ENCODE results near the gene ZYG11B.

ZYG11B gene

GRCh38 chr1:52752484-52752826 is 26.2 kb downstream of the ZYG11B start:
- Histone ChIP-seq H2AK5ac (ENCODE audit: low read depth, low read length) (no peak overlapping the region), H2BK12ac (ENCODE audit: low read length) (no peak overlapping the region), H3K4me3 (ENCODE audit: low read length in 2 of 2) (no peak overlapping the region), H3K9ac (ENCODE audit: low read depth, low read length, poor library complexity) (no peak overlapping the region), H3K23ac (ENCODE audit: low read depth, low read length, poor library complexity) (no peak overlapping the region), H3K79me1 (ENCODE audit: low read depth, low read length) (no peaks in the 10 kb centered on the region), H3K4me1 (ENCODE audit: control insufficient read depth in 2 of 2, insufficient read depth in 1 of 2, low read depth in 1 of 2, low read length in 2 of 2) (no peaks in the 10 kb centered on the region), H4K8ac (ENCODE audit: low read depth, low read length) (no peak overlapping the region), H2AFZ (ENCODE audit: low read length) (no peak overlapping the region), H3K14ac (ENCODE audit: low read length) (no peak overlapping the region), H3K4me2 (ENCODE audit: insufficient read depth, low read length, poor library complexity, severe bottlenecking) (no peak overlapping the region), H2BK120ac (ENCODE audit: low read depth, low read length) (no peak overlapping the region), H3K9me3 (replicated peaks in 1 of 2; ENCODE audit: control insufficient read depth in 2 of 2, insufficient read depth in 1 of 2, low read depth in 1 of 2, low read length in 2 of 2) (no peaks in the 10 kb centered on the region), H3K18ac (ENCODE audit: low read length) (no peak overlapping the region), H3K4ac (ENCODE audit: low read length) (no peak overlapping the region), H2BK15ac (ENCODE audit: low read length) (no peak overlapping the region), H3K36me3 (replicated peaks in 1 of 2; ENCODE audit: control insufficient read depth in 2 of 2, insufficient read depth in 2 of 2, low read length in 2 of 2) (peaks cover 0 to 14% of the 10 kb centered on the region in 2 donors), H3K27me3 (ENCODE audit: control insufficient read depth in 3 of 3, insufficient read depth in 3 of 3, low read depth in 1 of 3, low read length in 3 of 3) (no peaks in the 10 kb centered on the region), H2BK5ac (ENCODE audit: low read length) (no peak overlapping the region), H3K27ac (replicated peaks; ENCODE audit: low read length) (no peak overlapping the region), H4K91ac (ENCODE audit: low read depth, low read length, poor library complexity) (no peak overlapping the region)
- no peak for DNase-seq (ENCODE audit: low spot score)
- no CpG with 5 or more reads among the region's 2 CpGs for WGBS, 2 donors (ENCODE audit: extremely low coverage in 2 of 2, insufficient read length in 2 of 2, insufficient replicate concordance in 1 of 2)

- Histone ChIP-seq H3K4me3 (ENCODE audit: low read length in 2 of 2) (no peak overlapping the region), H3K4me1 (ENCODE audit: control insufficient read depth in 2 of 2, insufficient read depth in 1 of 2, low read depth in 1 of 2, low read length in 2 of 2) (no peaks in the 10 kb centered on the region), H2BK120ac (ENCODE audit: low read depth, low read length) (no peak overlapping the region), H3K79me1 (ENCODE audit: low read depth, low read length) (no peaks in the 10 kb centered on the region), H2BK5ac (ENCODE audit: low read length) (no peak overlapping the region), H3K18ac (ENCODE audit: low read length) (no peak overlapping the region), H2AFZ (ENCODE audit: low read length) (no peak overlapping the region), H3K27ac (replicated peaks; ENCODE audit: low read length) (no peak overlapping the region), H3K4ac (ENCODE audit: low read length) (no peak overlapping the region), H3K14ac (ENCODE audit: low read length) (no peak overlapping the region), H2AK5ac (ENCODE audit: low read depth, low read length) (no peak overlapping the region), H3K23ac (ENCODE audit: low read depth, low read length, poor library complexity) (no peak overlapping the region), H3K4me2 (ENCODE audit: insufficient read depth, low read length, poor library complexity, severe bottlenecking) (no peak overlapping the region), H3K36me3 (replicated peaks in 1 of 2; ENCODE audit: control insufficient read depth in 2 of 2, insufficient read depth in 2 of 2, low read length in 2 of 2) (peaks cover 0 to 20% of the 10 kb centered on the region in 2 donors), H3K9ac (ENCODE audit: low read depth, low read length, poor library complexity) (no peak overlapping the region), H2BK12ac (ENCODE audit: low read length) (no peak overlapping the region), H3K27me3 (ENCODE audit: control insufficient read depth in 3 of 3, insufficient read depth in 3 of 3, low read depth in 1 of 3, low read length in 3 of 3) (no peaks in the 10 kb centered on the region), H3K9me3 (replicated peaks in 1 of 2; ENCODE audit: control insufficient read depth in 2 of 2, insufficient read depth in 1 of 2, low read depth in 1 of 2, low read length in 2 of 2) (no peaks in the 10 kb centered on the region), H2BK15ac (ENCODE audit: low read length) (no peak overlapping the region), H4K91ac (ENCODE audit: low read depth, low read length, poor library complexity) (no peak overlapping the region), H4K8ac (ENCODE audit: low read depth, low read length) (no peak overlapping the region)
- DNase-seq (ENCODE audit: low spot score), result no peak
- WGBS, 2 donors (ENCODE audit: extremely low coverage in 2 of 2, insufficient read length in 2 of 2, insufficient replicate concordance in 1 of 2), result no CpG with 5 or more reads among the region's 4 CpGs
Measured at GRCh38 chr1:52753169-52753568, 26.9 kb downstream of the ZYG11B start.

- Histone ChIP-seq H2AK5ac (ENCODE audit: low read depth, low read length) (no peak overlapping the region), H3K79me1 (ENCODE audit: low read depth, low read length) (no peaks in the 10 kb centered on the region), H3K27me3 (ENCODE audit: control insufficient read depth in 3 of 3, insufficient read depth in 3 of 3, low read depth in 1 of 3, low read length in 3 of 3) (no peaks in the 10 kb centered on the region), H2BK12ac (ENCODE audit: low read length) (no peak overlapping the region), H3K14ac (ENCODE audit: low read length) (no peak overlapping the region), H3K27ac (replicated peaks; ENCODE audit: low read length) (no peak overlapping the region), H3K4me1 (ENCODE audit: control insufficient read depth in 2 of 2, insufficient read depth in 1 of 2, low read depth in 1 of 2, low read length in 2 of 2) (no peaks in the 10 kb centered on the region), H3K23ac (ENCODE audit: low read depth, low read length, poor library complexity) (no peak overlapping the region), H3K4me3 (ENCODE audit: low read length in 2 of 2) (no peak overlapping the region), H3K4me2 (ENCODE audit: insufficient read depth, low read length, poor library complexity, severe bottlenecking) (no peak overlapping the region), H2BK120ac (ENCODE audit: low read depth, low read length) (no peak overlapping the region), H3K9ac (ENCODE audit: low read depth, low read length, poor library complexity) (no peak overlapping the region), H3K18ac (ENCODE audit: low read length) (no peak overlapping the region), H2AFZ (ENCODE audit: low read length) (no peak overlapping the region), H3K9me3 (replicated peaks in 1 of 2; ENCODE audit: control insufficient read depth in 2 of 2, insufficient read depth in 1 of 2, low read depth in 1 of 2, low read length in 2 of 2) (no peaks in the 10 kb centered on the region), H3K4ac (ENCODE audit: low read length) (no peak overlapping the region), H4K8ac (ENCODE audit: low read depth, low read length) (no peak overlapping the region), H2BK5ac (ENCODE audit: low read length) (no peak overlapping the region), H4K91ac (ENCODE audit: low read depth, low read length, poor library complexity) (no peak overlapping the region), H3K36me3 (replicated peaks in 1 of 2; ENCODE audit: control insufficient read depth in 2 of 2, insufficient read depth in 2 of 2, low read length in 2 of 2) (peaks cover 0 to 42% of the 10 kb centered on the region in 2 donors), H2BK15ac (ENCODE audit: low read length) (no peak overlapping the region)
- DNase-seq (ENCODE audit: low spot score), result no peak
- no CpG with 5 or more reads among the region's 2 CpGs for WGBS, 2 donors (ENCODE audit: extremely low coverage in 2 of 2, insufficient read length in 2 of 2, insufficient replicate concordance in 1 of 2)
Measured at GRCh38 chr1:52756020-52756419, 29.8 kb downstream of the ZYG11B start.

GRCh38 chr1:52759908-52760307 is 33.7 kb downstream of the ZYG11B start:
- DNase-seq (ENCODE audit: low spot score), result no peak
- Histone ChIP-seq H3K23ac (ENCODE audit: low read depth, low read length, poor library complexity) (no peak overlapping the region), H3K4ac (ENCODE audit: low read length) (no peak overlapping the region), H4K8ac (ENCODE audit: low read depth, low read length) (no peak overlapping the region), H3K36me3 (replicated peaks in 1 of 2; ENCODE audit: control insufficient read depth in 2 of 2, insufficient read depth in 2 of 2, low read length in 2 of 2) (peaks cover 0 to 53% of the 10 kb centered on the region in 2 donors), H2AFZ (ENCODE audit: low read length) (no peak overlapping the region), H3K18ac (ENCODE audit: low read length) (no peak overlapping the region), H3K4me2 (ENCODE audit: insufficient read depth, low read length, poor library complexity, severe bottlenecking) (no peak overlapping the region), H3K27ac (replicated peaks; ENCODE audit: low read length) (no peak overlapping the region), H3K27me3 (ENCODE audit: control insufficient read depth in 3 of 3, insufficient read depth in 3 of 3, low read depth in 1 of 3, low read length in 3 of 3) (no peaks in the 10 kb centered on the region), H3K79me1 (ENCODE audit: low read depth, low read length) (no peaks in the 10 kb centered on the region), H4K91ac (ENCODE audit: low read depth, low read length, poor library complexity) (no peak overlapping the region), H2BK12ac (ENCODE audit: low read length) (no peak overlapping the region), H2BK120ac (ENCODE audit: low read depth, low read length) (no peak overlapping the region), H3K4me3 (ENCODE audit: low read length in 2 of 2) (no peak overlapping the region), H2AK5ac (ENCODE audit: low read depth, low read length) (no peak overlapping the region), H3K4me1 (ENCODE audit: control insufficient read depth in 2 of 2, insufficient read depth in 1 of 2, low read depth in 1 of 2, low read length in 2 of 2) (no peaks in the 10 kb centered on the region), H3K9me3 (replicated peaks in 1 of 2; ENCODE audit: control insufficient read depth in 2 of 2, insufficient read depth in 1 of 2, low read depth in 1 of 2, low read length in 2 of 2) (no peaks in the 10 kb centered on the region), H3K14ac (ENCODE audit: low read length) (no peak overlapping the region), H2BK5ac (ENCODE audit: low read length) (no peak overlapping the region), H2BK15ac (ENCODE audit: low read length) (no peak overlapping the region), H3K9ac (ENCODE audit: low read depth, low read length, poor library complexity) (no peak overlapping the region)
- WGBS, 2 donors (ENCODE audit: extremely low coverage in 2 of 2, insufficient read length in 2 of 2, insufficient replicate concordance in 1 of 2), result no CpG with 5 or more reads among the region's 10 CpGs
